ENCODE data around the gene HELB.

HELB gene

GRCh38 chr12:66367015-66367667, 64.8 kb downstream of the HELB start:
- no peak for DNase-seq

- DNase-seq: no peak
These were observed 69.7 kb downstream of the HELB start for GRCh38 chr12:66371982-66372381.

- no peak for DNase-seq
These were observed 73.3 kb downstream of the HELB start for GRCh38 chr12:66375560-66375959.

GRCh38 chr12:66379616-66380015, 77.3 kb downstream of the HELB start:
- no peak for DNase-seq

GRCh38 chr12:66380769-66381535, 78.7 kb downstream of the HELB start:
- no peak for DNase-seq

GRCh38 chr12:66387117-66387516, 84.8 kb downstream of the HELB start:
- no peak for DNase-seq
